Sigmoid colon (tissue), 7 donors: ENCODE data around the gene SORT1. TPM values are rescaled to one million over a fixed set of nuclear protein-coding genes. Genes with fewer than 3 reads are reported as not detected.
"Not testable (repeated sequence)": the region's sequence is repeated elsewhere in the genome, so short reads cannot be mapped to it uniquely, and the experiment has no call there.

Experiments
- DNase-seq: peaks from one replicate; pipeline ENCODE4 v3.0.0-alpha.2; 2019
- H3K27ac ChIP-seq, 4 donors: fragments of 200-600 bp; sonication (generic); one replicate each; pipeline ENCODE4 v1.5.1; 2016 to 2019; ENCODE audit warnings: mild to moderate bottlenecking in 1 of 4
- H3K27me3 ChIP-seq, 3 donors: fragments of 200-600 bp; sonication (generic); one replicate each; pipeline ENCODE4 v1.5.1; 2019; ENCODE audit warnings: mild to moderate bottlenecking in 1 of 3
- H3K36me3 ChIP-seq, 4 donors: fragments of 200-600 bp; sonication (generic); one replicate each; pipeline ENCODE4 v1.5.1; 2016 to 2019
- H3K4me1 ChIP-seq, 4 donors: fragments of 200-600 bp; sonication (generic); one replicate each; pipeline ENCODE4 v1.5.1; 2017 to 2019
- H3K4me3 ChIP-seq, 4 donors: fragments of 200-600 bp; sonication (generic); one replicate each; pipeline ENCODE4 v1.5.1; 2017 to 2019; ENCODE audit warnings: mild to moderate bottlenecking in 2 of 4, moderate library complexity in 1 of 4
- H3K9me3 ChIP-seq, 4 donors: fragments of 200-600 bp in 3 of 4; sonication (generic) in 3 of 4; one replicate each; pipeline versions ENCODE4 v1.5.1 to v1.6.1; 2013 to 2019
- CTCF ChIP-seq, 4 experiments: fragments of 450-650 bp in 3 of 4; fragments of 200-600 bp in 1 of 4; IDR thresholded peaks; one replicate each; pipeline ENCODE4 v1.5.1; 2016 to 2019; ENCODE audit warnings: antibody characterized with exemption in 4 of 4, mild to moderate bottlenecking in 3 of 4, moderate library complexity in 2 of 4
- EP300 ChIP-seq, 4 donors: sonication (generic); formaldehyde crosslinking; IDR thresholded peaks; one replicate each; pipeline ENCODE4 v1.6.1; 2017; ENCODE audit warnings: antibody characterized with exemption in 4 of 4
- POLR2A ChIP-seq, 2 donors: fragments of 450-650 bp; IDR thresholded peaks; one replicate each; pipeline ENCODE4 v1.6.1; 2016; ENCODE audit warnings: antibody characterized with exemption in 2 of 2, mild to moderate bottlenecking in 2 of 2, moderate library complexity in 2 of 2
- POLR2AphosphoS5 ChIP-seq, 4 donors: sonication (generic); formaldehyde crosslinking; IDR thresholded peaks; one replicate each; pipeline ENCODE4 v1.6.1; 2017; ENCODE audit warnings: antibody characterized with exemption in 4 of 4
- WGBS, 2 donors: extraction: QIAGEN DNeasy Blood & Tissue Kit; methylation state at CpG; one replicate each; pipeline ENCODE4 v1.1.7; 2013; 5-methylcytosine and 5-hydroxymethylcytosine counted together
- intact Hi-C: fragments of 100-400 bp; cut with DNase I; formaldehyde crosslinking; loops from one replicate; pipeline ENCODE4 v1.15.1; 2023
- polyA plus RNA-seq, 3 donors: library from polyadenylated mRNA; stranded (reverse); fragments of 200-250 nt; gene quantifications; one replicate each; pipeline ENCODE4 v1.2.3, GENCODE V29; 2013
- total RNA-seq, 4 donors: library from RNA; depleted of rRNA; stranded (reverse); fragments of >200 nt; gene quantifications; one replicate each; pipeline ENCODE4 v1.1.0, GENCODE V29; 2016
- donor health status: healthy with polysubstance abuse.
- donor health status: Bipolar disorder and iron deficiency.
- donor health status: healthy.

The SORT1 gene
- total and polyA plus RNA-seq, 7 donors: 7.2 to 55.1 (median 37.0) TPM

DNA sequence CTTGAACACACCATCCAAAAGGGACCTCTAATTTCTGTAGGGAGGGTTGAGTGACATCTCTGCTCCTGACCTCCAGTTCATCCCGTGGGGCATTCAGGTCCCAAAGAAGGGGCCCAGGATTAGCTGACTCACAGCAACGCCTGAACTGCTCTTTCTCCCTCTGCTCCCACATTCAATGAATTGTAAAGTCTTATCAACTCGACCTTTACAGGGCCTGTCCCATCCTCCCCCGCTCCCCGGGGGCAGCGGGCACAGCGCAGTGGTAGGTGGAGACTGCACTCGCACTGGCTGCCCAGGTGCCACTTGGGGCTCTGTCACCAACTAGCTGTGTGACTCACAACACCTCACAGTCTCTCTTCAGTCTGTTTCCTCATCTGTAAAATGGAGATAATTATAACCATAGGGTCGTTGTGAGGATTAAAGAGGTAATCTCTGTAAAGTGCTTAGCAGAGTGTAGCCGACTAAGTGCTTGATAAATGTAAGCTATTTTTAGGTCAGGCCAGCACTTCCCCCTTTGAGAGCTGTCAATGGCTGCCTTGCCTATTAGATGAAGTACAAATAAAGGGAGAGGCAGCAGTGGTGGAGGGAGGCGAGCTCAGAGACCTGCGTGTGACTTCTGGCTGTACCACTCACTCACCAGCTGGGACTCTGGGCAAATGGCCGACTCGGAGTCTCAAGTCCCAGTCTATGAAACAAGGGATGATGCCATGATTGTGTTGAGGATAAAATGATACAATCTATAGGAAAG lies 90.3 kb downstream of the SORT1 start:
- WGBS, 2 donors: 54 to 56% methylated on average over 14 of the region's 14 CpGs
- H3K27ac ChIP-seq: peak overlapping the region in 1 of 4 donors; percentile 56
- intact Hi-C loops: no loop called here

GRCh38 chr1:109306832-109307273 lies 90.9 kb downstream of the SORT1 start, which contains the start of gene MYBPHL:
Gene MYBPHL, minus strand, starts transcription at chr1:109307011. Its CDS starts 20 bp downstream, at chr1:109306991.
- peaks cover 0 to 6% (median 3%) of the 10 kb centered on the region in 4 donors for H3K36me3 ChIP-seq
- no peaks in the 10 kb centered on the region for H3K27me3 ChIP-seq
- TF ChIP-seq EP300 (IDR thresholded peaks at IDR 0.05): no peak
- TF ChIP-seq POLR2A (IDR thresholded peaks at IDR 0.05): no peak
- TF ChIP-seq POLR2AphosphoS5 (IDR thresholded peaks at IDR 0.05): no peak
- TF ChIP-seq CTCF (IDR thresholded peaks at IDR 0.05): no peak
- peak within 1 kb of the TSS in 1 of 4 donors; percentile 56 for H3K27ac ChIP-seq
- H3K9me3 ChIP-seq: no peaks in the 10 kb centered on the region
- WGBS, 2 donors: 69 to 78% methylated on average over 7 of the region's 7 CpGs
- H3K4me1 ChIP-seq: peaks cover 0 to 4% (median 0%) of the 10 kb centered on the region in 4 donors
- intact Hi-C loops: no loop called here
- DNase-seq: peak; percentile 36
- no peak within 1 kb of the TSS for H3K4me3 ChIP-seq

More for the DNA sequence above, 90.3 kb downstream of the SORT1 start:
- Histone ChIP-seq H3K36me3 (peaks cover 0 to 10% (median 5%) of the 10 kb centered on the region in 4 donors), H3K4me3 (no peak overlapping the region), H3K27me3 (no peaks in the 10 kb centered on the region), H3K4me1 (peaks cover 0 to 4% (median 0%) of the 10 kb centered on the region in 4 donors), H3K9me3 (no peaks in the 10 kb centered on the region)
- peak; percentile 21 for DNase-seq
- TF ChIP-seq EP300 (IDR thresholded peaks at IDR 0.05) (no peak), POLR2AphosphoS5 (IDR thresholded peaks at IDR 0.05) (no peak), POLR2A (IDR thresholded peaks at IDR 0.05) (no peak), CTCF (IDR thresholded peaks at IDR 0.05) (no peak)

- H3K9me3 ChIP-seq, H3K36me3 ChIP-seq, DNase-seq, intact Hi-C loops, H3K4me3 ChIP-seq, H3K27me3 ChIP-seq, H3K4me1 ChIP-seq: not testable (repeated sequence)
- WGBS, 2 donors: 56 to 67% methylated on average over 10 of the region's 10 CpGs
- peak overlapping the region in 1 of 4 donors; percentile 56 for H3K27ac ChIP-seq
Observed at GRCh38 chr1:109305991-109306390, 91.7 kb downstream of the SORT1 start.

DNA sequence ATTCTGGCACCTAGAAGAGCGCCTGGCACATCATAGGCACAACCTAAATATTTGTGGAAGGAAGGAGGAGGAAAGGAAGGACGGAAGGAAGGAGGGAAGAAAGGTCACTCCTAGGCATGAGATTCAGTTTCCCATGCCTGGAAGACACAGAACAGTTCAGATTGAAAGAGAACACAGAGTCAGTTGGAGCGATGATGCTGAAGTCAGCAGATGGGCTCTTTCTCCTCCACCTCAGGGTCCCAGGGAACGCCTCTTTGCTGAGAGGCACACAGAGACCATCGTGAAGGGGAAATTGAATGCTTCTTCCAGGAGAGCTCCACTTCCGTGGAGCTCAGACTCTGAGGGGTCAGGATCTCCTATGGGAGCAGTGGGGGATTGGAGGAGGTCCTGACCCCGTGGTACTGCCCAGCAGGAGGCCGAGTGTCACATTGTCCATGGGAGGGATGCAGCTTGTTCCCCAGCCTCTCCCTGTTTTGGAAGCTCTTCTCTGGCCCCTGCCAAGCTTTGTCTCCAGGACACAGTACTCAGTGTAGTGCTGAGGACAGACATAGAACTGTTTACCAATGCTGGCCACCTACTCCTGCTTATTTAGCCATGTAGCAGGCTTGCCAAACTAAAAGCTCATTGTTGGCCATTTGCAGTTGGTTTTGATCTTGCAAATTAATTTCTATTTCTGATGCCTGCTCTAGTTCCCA lies 93.3 kb downstream of the SORT1 start:
- H3K4me3 ChIP-seq: no peak overlapping the region
- 75 to 80% methylated on average over 8 of the region's 8 CpGs for WGBS, 2 donors
- no peaks in the 10 kb centered on the region for H3K9me3 ChIP-seq
- H3K27ac ChIP-seq: peak overlapping the region in 2 of 4 donors; percentile 12 to 56
- intact Hi-C loops: no loop called here
- TF ChIP-seq CTCF (IDR thresholded peaks at IDR 0.05) (no peak), POLR2AphosphoS5 (IDR thresholded peaks at IDR 0.05) (peak in 1 of 4 donors; percentile 18)
- H3K27me3 ChIP-seq: no peaks in the 10 kb centered on the region
- peaks cover 0 to 11% (median 6%) of the 10 kb centered on the region in 4 donors for H3K4me1 ChIP-seq
- no peak for DNase-seq
- H3K36me3 ChIP-seq: no peaks in the 10 kb centered on the region

DNA sequence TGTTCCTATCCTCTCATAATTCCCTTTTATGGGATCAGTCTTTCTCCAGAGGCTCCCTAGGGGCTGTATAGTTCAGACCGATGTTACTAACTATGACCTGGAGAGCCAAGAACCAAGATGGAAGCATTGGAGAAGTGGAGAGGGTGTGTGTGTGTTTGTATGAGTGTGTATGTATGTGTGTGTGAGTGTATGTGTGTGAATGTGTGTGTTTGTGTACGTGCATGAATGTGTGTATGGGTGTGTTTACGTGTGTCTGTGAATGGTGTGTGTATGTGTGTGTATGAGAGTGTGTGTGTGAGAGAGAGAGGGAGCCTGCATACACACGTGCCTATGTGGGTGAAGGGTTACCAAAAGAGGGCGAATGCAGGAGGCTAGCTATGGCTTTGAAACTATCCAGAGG lies 95.8 kb downstream of the SORT1 start:
- Histone ChIP-seq H3K36me3 (no peaks in the 10 kb centered on the region), H3K4me3 (no peak overlapping the region), H3K9me3 (no peaks in the 10 kb centered on the region), H3K27ac (no peak overlapping the region), H3K27me3 (no peaks in the 10 kb centered on the region), H3K4me1 (peaks cover 0 to 21% (median 17%) of the 10 kb centered on the region in 4 donors)
- 70 to 80% methylated on average over 5 of the region's 5 CpGs for WGBS, 2 donors
- TF ChIP-seq CTCF (IDR thresholded peaks at IDR 0.05) (peak in 1 of 4 experiments; percentile 6), EP300 (IDR thresholded peaks at IDR 0.05) (no peak), POLR2A (IDR thresholded peaks at IDR 0.05) (no peak), POLR2AphosphoS5 (IDR thresholded peaks at IDR 0.05) (no peak)
- intact Hi-C loops: no loop called here
- no peak for DNase-seq
